ENCODE results near the gene IBTK. TPM values are rescaled to one million over a fixed set of nuclear protein-coding genes. Genes with fewer than 3 reads are reported as not detected.

Gene IBTK
- total and polyA plus RNA-seq, 2 of the 8 experiments (the other 6 are each of a cell fraction or from before 2014, with no cell fraction given) = 4.6 to 24.2 TPM

DNA sequence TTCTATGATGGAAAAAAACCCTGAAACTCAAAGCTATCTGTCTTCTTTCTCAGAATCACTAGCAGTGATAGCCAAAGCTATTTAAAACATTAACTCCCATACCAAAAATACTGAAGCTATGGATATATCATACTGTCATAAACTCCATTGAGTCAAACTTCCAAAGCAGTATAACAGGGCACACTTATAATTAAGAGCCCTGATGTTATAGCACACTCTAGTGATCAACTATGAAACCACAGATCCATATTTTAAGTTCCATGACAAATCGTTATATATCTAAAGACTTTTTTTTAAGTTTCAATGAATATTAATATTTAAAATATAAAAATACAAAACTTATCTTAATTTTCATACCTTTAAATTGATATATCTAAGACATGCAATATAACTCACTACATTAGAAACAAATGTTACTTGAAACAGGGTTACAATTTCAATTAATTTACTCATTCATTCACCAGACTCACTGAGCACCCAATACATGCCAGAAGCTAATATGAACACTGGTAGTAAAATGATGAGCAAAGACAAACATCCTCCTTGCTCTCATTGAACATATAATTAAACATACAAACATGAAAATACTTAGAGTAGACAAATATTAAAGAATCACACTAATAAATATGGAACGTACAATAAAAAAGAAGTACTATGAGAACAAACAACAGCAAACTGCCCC, 69.3 kb downstream of the IBTK start:
- Histone ChIP-seq H2AK5ac (ENCODE audit: low read depth, low read length) (no peak overlapping the region), H3K23me2 (ENCODE audit: low read depth, low read length) (no peaks in the 10 kb centered on the region), H2BK120ac (replicated peaks; ENCODE audit: low read depth, low read length) (no peak overlapping the region), H3K23ac (ENCODE audit: insufficient read length) (no peak overlapping the region), H3K27me3 (replicated peaks in 1 of 4; ENCODE audit: control insufficient read depth in 3 of 4, extremely low read depth in 1 of 4, insufficient read depth in 3 of 4, low read length in 3 of 4) (no peaks in the 10 kb centered on the region), H3K4me2 (ENCODE audit: insufficient read depth in 1 of 2, low read depth in 2 of 2, low read length in 2 of 2) (no peak overlapping the region), H3K79me2 (ENCODE audit: control insufficient read depth in 1 of 2, insufficient read depth in 2 of 2, low read length in 2 of 2) (no peaks in the 10 kb centered on the region), H3K27ac (ENCODE audit: low read depth, low read length) (no peak overlapping the region), H4K91ac (replicated peaks; ENCODE audit: insufficient read length, low read length) (no peak overlapping the region), H3K9ac (replicated peaks in 1 of 4; ENCODE audit: extremely low read depth in 1 of 4, low read depth in 3 of 4, low read length in 3 of 4) (no peak overlapping the region), H3K4me3 (ENCODE audit: extremely low read depth in 1 of 4, insufficient read depth in 2 of 4, low read depth in 3 of 4, low read length in 4 of 4) (no peak overlapping the region), H4K8ac (ENCODE audit: extremely low read depth, insufficient read depth, low read length) (no peak overlapping the region), H2BK15ac (ENCODE audit: low read length) (no peak overlapping the region), H3K9me3 (ENCODE audit: insufficient read depth in 2 of 2, low read depth in 1 of 2, low read length in 1 of 2) (no peaks in the 10 kb centered on the region), H3K56ac (replicated peaks; ENCODE audit: insufficient read length, low read depth, low read length) (no peak overlapping the region), H2AFZ (ENCODE audit: low read length) (no peak overlapping the region), H3K4ac (replicated peaks; ENCODE audit: insufficient read length, low read depth, low read length) (no peak overlapping the region), H4K20me1 (replicated peaks in 1 of 2; ENCODE audit: control insufficient read depth in 1 of 2, insufficient read depth in 2 of 2, low read length in 2 of 2) (no peaks in the 10 kb centered on the region), H3K14ac (ENCODE audit: insufficient read length) (no peak overlapping the region), H3K18ac (ENCODE audit: extremely low read depth, low read length) (no peak overlapping the region), H3K79me1 (ENCODE audit: low read depth, low read length) (no peaks in the 10 kb centered on the region), H2BK5ac (ENCODE audit: low read depth, low read length) (no peak overlapping the region), H4K5ac (ENCODE audit: insufficient read length, low read depth, low read length) (no peak overlapping the region), H2BK20ac (ENCODE audit: low read length) (no peak overlapping the region), H3K36me3 (ENCODE audit: control insufficient read depth in 2 of 4, insufficient read depth in 4 of 4, low read length in 3 of 4) (peaks cover 0 to 46% (median 5%) of the 10 kb centered on the region in 4 experiments; a peak in 4 of 8 replicates), H2BK12ac (ENCODE audit: low read depth, low read length) (no peak overlapping the region), H3K4me1 (replicated peaks in 1 of 4; ENCODE audit: control insufficient read depth in 3 of 4, insufficient read depth in 4 of 4, low read length in 3 of 4) (no peaks in the 10 kb centered on the region)
- CTCF ChIA-PET (ENCODE audit: partially characterized antibody) = interaction anchor here (0.8 to 1.9 kb wide), 5 partner anchors 12 to 138 kb away, joined by 3 to 5 read pairs (median 3); no protein-coding TSS in a partner anchor
- FAIRE-seq (no peak), DNase-seq (ENCODE audit: low read depth in 1 of 2, low spot score in 2 of 2) (no peak)
- WGBS, 2 experiments (ENCODE audit: extremely low coverage in 1 of 2, insufficient coverage in 1 of 2, insufficient read length in 1 of 2, insufficient replicate concordance in 2 of 2, low coverage in 1 of 2, low lambda C conversion rate in 2 of 2, missing lambda C conversion rate in 1 of 2) = 86% methylated on average over 2 of the region's 2 CpGs; no CpG with 5 or more reads in 1 of the 2 experiments
- peak; percentile 36 to 52; a peak in 3 of 4 replicates for TF ChIP-seq RAD21 (IDR thresholded peaks at IDR 0.05 in 1 of 2, conservative IDR thresholded peaks at IDR 0.05 in 1 of 2; ENCODE audit: low read depth in 2 of 2, low read length in 2 of 2)
- TF ChIP-seq, protein P1, sequence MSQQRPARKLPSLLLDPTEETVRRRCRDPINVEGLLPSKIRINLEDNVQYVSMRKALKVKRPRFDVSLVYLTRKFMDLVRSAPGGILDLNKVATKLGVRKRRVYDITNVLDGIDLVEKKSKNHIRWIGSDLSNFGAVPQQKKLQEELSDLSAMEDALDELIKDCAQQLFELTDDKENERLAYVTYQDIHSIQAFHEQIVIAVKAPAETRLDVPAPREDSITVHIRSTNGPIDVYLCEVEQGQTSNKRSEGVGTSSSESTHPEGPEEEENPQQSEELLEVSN (IDR thresholded peaks at IDR 0.05) = no peak
- POLR2A ChIA-PET (ENCODE audit: partially characterized antibody) = interaction anchor here (2.2 kb wide), 1 partner anchor 12 kb away, joined by 6 read pairs; no protein-coding TSS in a partner anchor

Measured in H1 (cell line).